ENCODE results near the gene POLR2A. TPM values are rescaled to one million over a fixed set of nuclear protein-coding genes. Genes with fewer than 3 reads are reported as not detected.

Gene POLR2A
- total and polyA plus RNA-seq, 2 of the 13 experiments (the other 11 are each of a cell fraction or from before 2014, with no cell fraction given): 17.8 to 18.3 TPM

GRCh38 chr17:7444682-7445618 is 39.2 kb upstream of the POLR2A start, which contains the start of gene CHRNB1 (continued):
- TF ChIP-seq MBNL3 (CRISPR knock-in tag; conservative IDR thresholded peaks at IDR 0.05) (no peak), ZNF710 (CRISPR knock-in tag; IDR thresholded peaks at IDR 0.05; ENCODE audit: borderline replicate concordance) (0 out of 2 replicates have a peak, but pooled peaks have one; percentile 61), RXRA (CRISPR knock-in tag; IDR thresholded peaks at IDR 0.05) (peak; percentile 78), BCL6 (CRISPR knock-in tag; IDR thresholded peaks at IDR 0.05) (peak; percentile 15; the same call in 1 of the 2 replicates), ZNF672 (CRISPR knock-in tag; IDR thresholded peaks at IDR 0.05) (no peak), SP1 (IDR thresholded peaks at IDR 0.05) (no peak), SP1 (CRISPR knock-in tag; IDR thresholded peaks at IDR 0.05) (peak; percentile 68), SNAPC2 (CRISPR knock-in tag; IDR thresholded peaks at IDR 0.05) (no peak), ZMYM3 (CRISPR knock-in tag; IDR thresholded peaks at IDR 0.05) (no peak; the same call in 1 of the 2 replicates), EEA1 (CRISPR knock-in tag; IDR thresholded peaks at IDR 0.05; ENCODE audit: borderline replicate concordance) (no peak), ZBTB39 (CRISPR knock-in tag; IDR thresholded peaks at IDR 0.05) (no peak), CHCHD3 (CRISPR knock-in tag; IDR thresholded peaks at IDR 0.05) (no peak), JUN (CRISPR knock-in tag; IDR thresholded peaks at IDR 0.05) (peak; percentile 54; the same call in 1 of the 2 replicates), ZMAT3 (CRISPR knock-in tag; conservative IDR thresholded peaks at IDR 0.05) (peak; percentile 75; the same call in 1 of the 2 replicates), XBP1 (CRISPR knock-in tag; IDR thresholded peaks at IDR 0.05) (no peak), REST (IDR thresholded peaks at IDR 0.05; ENCODE audit: borderline replicate concordance in 1 of 2, low read depth in 1 of 2, low read length in 2 of 2) (no peak), CCAR2 (optimal IDR thresholded peaks at IDR 0.05; ENCODE audit: low read depth, low read length) (no peak), ZNF343 (CRISPR knock-in tag; IDR thresholded peaks at IDR 0.05) (no peak), MTA3 (CRISPR knock-in tag; IDR thresholded peaks at IDR 0.05) (no peak), ZFP36L1 (CRISPR knock-in tag; IDR thresholded peaks at IDR 0.05) (no peak; the same call in 1 of the 2 replicates), TFAP4 (IDR thresholded peaks at IDR 0.05; ENCODE audit: borderline replicate concordance, low read depth) (peak; percentile 72; the same call in 1 of the 2 replicates)

Data from HepG2 (cell line).